ENCODE data around the gene ASXL1.

The ASXL1 gene

DNA sequence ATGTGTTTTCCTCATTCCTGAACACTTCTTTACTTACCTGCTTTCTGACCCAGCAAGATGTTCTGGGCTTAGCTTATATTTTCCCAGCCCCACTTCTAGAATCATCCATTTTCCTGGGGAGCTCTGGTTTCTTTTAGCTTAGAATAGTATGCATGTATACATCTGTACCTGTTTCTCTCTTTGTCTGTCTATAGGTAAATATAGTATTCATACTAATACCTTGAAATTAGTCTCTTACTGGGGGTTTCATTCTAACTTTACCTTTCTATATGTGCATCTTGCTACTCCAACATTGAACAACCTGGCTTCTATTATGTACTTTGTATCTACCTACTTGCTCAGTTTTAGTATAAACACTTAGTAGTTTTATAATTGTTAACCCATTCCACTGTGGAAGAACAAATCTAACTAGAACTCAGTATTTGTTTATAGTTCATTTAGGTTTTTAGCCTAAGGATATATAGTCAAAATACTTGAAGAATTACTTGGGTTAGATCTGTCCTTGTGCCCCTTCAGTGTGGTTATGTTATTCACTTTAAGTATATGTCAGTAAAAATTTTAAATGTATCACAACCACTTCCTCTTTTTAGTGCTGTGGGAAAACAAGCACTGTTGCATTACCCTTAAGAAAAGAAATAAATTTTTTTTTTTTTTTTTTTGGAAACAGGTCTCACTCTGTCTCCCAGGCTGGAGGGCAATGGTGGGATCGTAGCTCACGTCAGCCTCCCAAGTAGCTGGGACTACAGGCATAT is 54.0 kb downstream of the ASXL1 start:
- DNase-seq, result no peak

DNA sequence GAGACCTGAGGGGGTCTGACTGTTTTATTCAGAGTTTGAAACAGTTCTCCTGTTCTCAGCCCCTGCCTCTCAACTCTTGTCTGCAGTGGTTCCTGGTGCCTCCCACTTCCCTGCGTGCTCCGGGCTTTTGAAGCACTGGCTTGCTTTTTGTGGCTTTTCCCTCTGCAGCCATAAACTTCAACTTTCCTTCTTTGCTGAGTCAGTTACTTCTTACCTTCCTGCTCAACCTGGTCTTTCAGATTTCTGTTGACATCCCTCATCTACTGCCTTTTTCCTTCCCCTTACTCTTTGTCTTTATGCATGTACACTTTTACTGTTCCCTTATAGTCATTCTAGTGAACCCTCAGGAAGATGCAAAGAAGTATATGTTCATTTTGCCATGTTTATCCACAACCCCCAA is 57.4 kb downstream of the ASXL1 start:
- DNase-seq, result no peak

DNA sequence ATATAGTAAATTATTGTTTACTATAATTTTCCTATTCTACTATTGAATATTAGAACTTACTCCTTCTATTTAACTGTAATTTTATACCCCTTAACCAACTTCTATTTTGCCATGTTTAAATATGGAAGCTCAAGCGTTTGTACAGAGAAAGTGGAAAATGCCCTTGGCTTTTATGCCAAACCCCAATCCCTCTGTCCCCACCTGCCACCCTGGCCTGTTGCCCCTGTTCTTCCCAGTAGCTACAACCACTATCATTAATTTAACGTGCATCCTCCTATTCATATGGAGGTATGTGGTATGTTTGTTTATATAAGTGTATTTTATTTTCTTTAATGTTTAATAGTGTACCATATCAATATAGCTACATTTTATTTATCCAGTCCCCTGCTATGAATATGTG is 58.1 kb downstream of the ASXL1 start:
- DNase-seq, result no peak

DNA sequence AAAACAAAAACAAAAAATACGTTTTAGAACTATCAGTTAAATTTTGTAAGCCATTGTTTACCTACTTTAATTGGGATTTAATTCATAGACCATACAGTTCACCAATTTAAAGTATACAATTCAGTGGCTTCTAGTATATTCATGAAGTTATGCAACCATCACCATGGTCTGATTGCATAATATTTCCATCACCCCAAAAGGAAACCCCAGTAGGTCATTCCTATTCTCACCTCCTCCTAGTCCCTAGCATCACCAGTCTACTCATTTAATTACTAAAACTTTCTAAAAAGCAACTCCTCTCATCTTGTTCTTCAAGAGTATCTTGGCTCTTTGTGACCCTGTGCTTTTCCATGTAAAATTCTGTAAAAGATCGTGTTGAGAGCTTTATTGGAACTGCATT is 60.2 kb downstream of the ASXL1 start:
- no peak for DNase-seq

DNA sequence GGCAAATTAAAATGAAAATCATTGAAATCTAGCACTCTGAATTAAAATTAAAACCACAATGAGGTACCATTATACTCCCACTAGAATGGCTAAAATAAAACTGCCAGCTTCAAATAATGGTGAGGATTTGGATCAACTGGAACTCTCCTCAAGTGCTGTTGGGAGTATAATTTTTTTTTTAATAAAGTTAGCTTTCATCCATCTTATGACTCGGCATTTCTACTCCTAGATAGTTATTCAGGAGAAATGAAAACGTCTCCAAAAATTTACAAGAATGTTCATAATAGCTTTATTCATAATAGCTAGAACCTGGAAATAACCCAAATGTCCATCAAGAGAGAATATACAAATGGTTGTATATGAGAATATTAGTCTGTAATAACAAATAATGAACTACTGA is 63.2 kb downstream of the ASXL1 start:
- DNase-seq, result no peak

DNA sequence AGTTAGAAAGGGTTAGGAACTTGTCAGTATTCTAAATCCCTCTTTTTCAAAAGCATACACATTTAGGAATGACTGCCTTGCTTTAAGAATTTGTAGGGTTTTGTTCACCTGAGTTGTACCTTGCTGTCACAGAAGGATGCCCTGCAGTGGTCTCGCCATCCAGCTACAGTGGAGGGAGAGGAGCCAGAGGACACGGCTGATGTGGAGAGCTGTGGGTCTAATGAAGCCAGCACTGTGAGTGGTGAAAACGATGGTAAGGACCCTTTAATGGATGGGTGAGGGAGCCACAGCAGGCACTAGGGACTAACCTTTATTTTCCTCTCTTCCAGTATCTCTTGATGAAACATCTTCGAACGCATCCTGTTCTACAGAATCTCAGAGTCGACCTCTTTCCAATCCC is 69.9 kb downstream of the ASXL1 start:
- no peak for DNase-seq

DNA sequence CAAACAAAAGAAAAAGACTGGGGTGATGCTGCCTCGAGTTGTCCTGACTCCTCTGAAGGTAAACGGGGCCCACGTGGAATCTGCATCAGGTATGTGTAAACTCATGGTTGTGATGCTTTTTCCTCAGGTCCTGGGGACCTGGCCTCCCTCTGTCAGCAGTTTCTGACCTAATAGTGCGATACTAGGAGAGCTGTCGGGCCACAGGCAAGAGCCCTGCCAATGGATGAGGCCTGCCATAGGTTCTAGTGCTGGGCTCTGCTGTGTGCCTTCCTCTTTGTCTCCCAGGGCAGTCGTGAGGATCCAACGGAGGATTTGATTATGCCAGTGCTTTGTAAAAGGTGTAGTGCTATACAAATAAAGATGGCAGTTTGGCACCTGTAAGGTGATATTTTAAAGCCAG is 71.2 kb downstream of the ASXL1 start:
- no peak for DNase-seq

DNA sequence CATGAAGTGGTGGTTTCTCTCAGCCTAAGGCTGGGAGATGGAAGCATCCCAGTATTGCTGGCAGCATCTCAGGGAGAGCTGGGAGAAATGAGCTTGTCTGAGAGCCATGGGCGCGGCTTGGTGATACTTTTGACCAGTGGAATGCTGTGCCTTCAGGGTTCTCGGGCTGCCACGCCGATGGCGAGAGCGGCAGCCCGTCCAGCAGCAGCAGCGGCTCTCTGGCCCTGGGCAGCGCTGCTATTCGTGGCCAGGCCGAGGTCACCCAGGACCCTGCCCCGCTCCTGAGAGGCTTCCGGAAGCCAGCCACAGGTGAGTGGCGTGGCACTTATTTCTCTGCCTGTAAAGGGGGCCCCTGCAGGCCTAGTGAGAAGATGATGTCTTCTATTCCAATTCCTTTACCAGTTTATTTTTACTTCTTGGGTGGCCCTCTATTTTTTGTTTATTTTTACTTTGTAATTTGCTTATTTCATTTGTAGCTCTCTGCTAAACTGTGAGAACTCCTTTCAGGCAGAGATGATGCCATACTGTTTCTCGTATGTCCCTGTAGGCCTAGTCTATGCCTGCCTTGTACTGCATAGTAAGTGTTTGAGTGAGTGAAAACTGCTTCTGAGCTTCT is 71.7 kb downstream of the ASXL1 start:
- no peak for DNase-seq

DNA sequence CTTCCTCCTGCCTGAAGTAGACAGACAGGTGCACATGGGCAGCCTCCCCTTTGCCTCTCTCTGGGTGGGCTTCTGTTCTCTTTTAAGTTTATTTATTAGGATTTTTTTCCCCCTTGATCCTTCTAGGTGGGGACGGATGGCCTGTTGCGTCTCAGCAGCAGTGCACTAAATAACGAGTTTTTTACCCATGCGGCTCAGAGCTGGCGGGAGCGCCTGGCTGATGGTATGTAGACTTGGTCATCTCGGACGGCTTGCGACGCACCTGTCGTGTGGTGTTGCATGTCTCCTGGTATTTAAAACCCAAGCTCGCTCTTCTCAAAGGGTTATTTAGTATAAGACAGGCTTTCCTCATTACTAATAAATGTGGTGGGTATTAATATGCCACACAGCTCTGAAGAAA is 73.3 kb downstream of the ASXL1 start:
- no peak for DNase-seq

DNA sequence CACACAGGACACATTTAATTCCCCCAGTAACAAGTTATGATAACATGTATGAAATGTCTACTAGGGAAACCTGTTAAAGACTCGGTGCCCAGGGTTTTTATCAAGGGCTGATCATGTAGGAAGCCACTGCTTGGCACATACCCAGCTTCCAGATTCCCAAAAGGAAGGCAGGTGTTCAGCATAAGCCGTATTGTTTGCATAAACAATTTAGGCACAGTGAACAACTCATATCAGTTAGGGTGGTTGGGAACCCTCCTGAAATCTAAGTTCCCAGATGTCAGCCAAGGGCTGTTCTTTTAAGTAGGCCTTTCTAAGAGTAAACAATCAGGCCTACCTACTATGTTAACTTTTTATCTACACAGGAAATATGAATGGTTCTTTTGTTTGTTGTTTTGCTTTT is 74.1 kb downstream of the ASXL1 start:
- no peak for DNase-seq

DNA sequence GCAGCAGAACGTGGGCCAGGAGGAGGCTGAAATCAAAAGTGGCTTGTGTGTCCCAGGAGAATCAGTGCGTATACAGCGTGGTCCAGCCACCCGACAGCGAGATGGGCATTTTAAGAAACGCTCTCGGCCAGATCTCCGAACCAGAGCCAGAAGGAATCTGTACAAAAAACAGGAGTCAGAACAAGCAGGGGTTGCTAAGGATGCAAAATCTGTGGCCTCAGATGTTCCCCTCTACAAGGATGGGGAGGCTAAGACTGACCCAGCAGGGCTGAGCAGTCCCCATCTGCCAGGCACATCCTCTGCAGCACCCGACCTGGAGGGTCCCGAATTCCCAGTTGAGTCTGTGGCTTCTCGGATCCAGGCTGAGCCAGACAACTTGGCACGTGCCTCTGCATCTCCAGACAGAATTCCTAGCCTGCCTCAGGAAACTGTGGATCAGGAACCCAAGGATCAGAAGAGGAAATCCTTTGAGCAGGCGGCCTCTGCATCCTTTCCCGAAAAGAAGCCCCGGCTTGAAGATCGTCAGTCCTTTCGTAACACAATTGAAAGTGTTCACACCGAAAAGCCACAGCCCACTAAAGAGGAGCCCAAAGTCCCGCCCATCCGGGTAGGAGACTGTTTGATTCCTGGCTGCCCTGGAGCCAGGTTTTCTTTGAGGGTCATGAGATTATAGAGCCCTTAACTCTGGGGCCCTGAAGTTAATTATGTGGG is 75.3 kb downstream of the ASXL1 start:
- no peak for DNase-seq

DNA sequence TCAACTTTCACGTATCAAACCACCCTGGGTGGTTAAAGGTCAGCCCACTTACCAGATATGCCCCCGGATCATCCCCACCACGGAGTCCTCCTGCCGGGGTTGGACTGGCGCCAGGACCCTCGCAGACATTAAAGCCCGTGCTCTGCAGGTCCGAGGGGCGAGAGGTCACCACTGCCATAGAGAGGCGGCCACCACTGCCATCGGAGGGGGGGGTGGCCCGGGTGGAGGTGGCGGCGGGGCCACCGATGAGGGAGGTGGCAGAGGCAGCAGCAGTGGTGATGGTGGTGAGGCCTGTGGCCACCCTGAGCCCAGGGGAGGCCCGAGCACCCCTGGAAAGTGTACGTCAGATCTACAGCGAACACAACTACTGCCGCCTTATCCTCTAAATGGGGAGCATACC is 76.3 kb downstream of the ASXL1 start:
- DNase-seq, result no peak

DNA sequence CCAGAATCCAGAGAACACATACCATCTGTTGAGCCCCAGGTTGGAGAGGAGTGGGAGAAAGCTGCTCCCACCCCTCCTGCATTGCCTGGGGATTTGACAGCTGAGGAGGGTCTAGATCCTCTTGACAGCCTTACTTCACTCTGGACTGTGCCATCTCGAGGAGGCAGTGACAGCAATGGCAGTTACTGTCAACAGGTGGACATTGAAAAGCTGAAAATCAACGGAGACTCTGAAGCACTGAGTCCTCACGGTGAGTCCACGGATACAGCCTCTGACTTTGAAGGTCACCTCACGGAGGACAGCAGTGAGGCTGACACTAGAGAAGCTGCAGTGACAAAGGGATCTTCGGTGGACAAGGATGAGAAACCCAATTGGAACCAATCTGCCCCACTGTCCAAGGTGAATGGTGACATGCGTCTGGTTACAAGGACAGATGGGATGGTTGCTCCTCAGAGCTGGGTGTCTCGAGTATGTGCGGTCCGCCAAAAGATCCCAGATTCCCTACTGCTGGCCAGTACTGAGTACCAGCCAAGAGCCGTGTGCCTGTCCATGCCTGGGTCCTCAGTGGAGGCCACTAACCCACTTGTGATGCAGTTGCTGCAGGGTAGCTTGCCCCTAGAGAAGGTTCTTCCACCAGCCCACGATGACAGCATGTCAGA is 77.4 kb downstream of the ASXL1 start:
- no peak for DNase-seq

DNA sequence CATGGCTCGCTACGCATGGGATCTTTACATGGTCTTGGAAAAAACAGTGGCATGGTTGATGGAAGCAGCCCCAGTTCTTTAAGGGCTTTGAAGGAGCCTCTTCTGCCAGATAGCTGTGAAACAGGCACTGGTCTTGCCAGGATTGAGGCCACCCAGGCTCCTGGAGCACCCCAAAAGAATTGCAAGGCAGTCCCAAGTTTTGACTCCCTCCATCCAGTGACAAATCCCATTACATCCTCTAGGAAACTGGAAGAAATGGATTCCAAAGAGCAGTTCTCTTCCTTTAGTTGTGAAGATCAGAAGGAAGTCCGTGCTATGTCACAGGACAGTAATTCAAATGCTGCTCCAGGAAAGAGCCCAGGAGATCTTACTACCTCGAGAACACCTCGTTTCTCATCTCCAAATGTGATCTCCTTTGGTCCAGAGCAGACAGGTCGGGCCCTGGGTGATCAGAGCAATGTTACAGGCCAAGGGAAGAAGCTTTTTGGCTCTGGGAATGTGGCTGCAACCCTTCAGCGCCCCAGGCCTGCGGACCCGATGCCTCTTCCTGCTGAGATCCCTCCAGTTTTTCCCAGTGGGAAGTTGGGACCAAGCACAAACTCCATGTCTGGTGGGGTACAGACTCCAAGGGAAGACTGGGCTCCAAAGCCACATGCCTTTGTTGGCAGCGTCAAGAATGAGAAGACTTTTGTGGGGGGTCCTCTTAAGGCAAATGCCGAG is 78.2 kb downstream of the ASXL1 start:
- DNase-seq, result no peak

DNA sequence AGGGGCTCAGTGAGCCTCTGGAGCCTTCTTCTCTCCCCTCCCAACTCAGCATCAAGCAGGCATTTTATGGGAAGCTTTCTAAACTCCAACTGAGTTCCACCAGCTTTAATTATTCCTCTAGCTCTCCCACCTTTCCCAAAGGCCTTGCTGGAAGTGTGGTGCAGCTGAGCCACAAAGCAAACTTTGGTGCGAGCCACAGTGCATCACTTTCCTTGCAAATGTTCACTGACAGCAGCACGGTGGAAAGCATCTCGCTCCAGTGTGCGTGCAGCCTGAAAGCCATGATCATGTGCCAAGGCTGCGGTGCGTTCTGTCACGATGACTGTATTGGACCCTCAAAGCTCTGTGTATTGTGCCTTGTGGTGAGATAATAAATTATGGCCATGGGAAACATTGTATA is 78.8 kb downstream of the ASXL1 start:
- no peak for DNase-seq

DNA sequence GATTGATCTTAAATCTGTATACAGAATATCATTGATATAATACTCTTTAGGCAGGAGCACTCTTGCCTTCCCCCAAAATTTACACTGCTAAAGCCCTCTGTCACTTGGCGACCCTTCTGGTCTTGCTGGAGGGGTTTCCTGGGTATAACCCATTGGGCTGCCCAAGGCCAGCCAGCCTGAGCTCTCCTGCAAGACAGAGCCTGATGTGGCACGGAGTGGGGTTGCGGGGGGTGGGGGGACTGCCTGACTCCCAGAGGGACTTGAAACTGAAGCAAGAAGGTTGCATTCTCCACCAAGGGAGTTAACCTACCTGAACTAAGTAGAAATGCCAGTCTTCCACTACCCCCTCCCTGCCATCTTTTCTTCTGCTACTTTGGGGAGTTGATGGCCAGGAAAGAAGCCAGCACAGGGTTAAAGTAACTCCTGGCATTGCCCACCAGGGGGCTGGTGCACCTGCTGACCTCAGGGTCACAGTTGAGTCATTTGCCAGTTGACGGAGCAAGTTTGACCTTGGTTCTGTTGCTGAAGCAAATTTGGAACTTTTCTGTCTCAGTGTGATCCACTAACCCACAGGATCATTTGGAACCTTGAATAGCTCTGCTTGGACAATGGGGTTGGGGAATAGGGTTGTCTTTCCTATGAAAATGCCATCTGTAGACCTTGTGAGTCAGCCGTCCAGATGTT is 79.4 kb downstream of the ASXL1 start:
- no peak for DNase-seq

DNA sequence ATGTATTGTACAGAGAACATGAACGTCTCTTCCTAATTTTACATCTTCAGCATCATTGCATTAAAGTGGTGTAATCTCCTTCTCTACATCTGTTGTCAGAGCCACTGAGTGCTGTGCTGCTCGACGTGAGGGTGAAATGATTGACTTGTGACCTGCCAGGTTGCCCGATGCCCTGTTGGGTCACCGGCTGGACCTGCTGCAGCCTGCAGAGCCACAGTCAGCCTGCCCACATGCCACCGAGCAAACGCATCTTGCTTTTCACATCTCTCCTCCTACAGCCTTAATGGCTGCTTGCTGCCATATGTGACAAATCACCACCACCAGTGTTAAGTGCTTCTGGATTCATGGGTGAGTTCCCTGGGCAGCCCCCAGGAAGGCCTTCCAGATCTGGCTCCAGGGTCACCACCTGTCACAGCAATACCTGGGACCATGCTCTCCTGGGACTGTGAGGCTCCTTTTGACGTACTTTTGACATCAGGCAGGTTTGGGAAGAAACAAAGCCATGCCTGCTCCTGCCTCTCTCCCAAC is 80.3 kb downstream of the ASXL1 start:
- no peak for DNase-seq

DNA sequence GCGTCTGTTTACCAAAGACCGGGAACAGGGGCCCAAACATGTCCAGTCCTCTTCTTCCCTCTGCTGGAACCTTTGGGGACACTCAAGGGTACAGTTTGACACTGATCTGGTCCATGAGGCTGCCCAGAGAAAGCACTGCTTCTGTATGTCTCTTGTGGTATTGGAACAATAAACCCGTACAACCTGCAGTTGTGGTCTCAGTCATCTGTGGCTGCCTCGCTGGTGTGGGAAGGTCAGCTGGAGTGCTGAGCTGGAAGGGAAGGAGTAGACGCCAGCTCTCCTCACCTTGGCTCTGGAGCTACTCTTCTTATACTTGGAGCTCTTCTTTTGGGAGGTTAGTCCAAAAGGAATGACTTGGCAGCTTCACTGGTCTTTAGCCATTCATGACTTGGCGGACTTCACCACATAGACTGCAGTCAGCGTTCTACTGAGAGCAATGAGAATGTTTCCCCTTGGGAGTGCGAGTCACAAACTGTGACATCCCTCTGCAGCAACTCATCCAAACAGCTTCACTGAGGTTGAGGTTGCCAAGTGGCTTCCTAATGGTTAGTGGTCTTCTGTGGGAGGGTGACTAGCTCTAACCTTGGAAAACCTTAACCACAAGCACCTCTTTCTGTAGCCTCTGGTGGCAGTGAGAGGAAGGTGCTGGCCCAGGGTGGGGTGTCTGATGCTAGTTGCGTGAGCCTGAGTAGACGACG is 81.2 kb downstream of the ASXL1 start:
- DNase-seq, result no peak

DNA sequence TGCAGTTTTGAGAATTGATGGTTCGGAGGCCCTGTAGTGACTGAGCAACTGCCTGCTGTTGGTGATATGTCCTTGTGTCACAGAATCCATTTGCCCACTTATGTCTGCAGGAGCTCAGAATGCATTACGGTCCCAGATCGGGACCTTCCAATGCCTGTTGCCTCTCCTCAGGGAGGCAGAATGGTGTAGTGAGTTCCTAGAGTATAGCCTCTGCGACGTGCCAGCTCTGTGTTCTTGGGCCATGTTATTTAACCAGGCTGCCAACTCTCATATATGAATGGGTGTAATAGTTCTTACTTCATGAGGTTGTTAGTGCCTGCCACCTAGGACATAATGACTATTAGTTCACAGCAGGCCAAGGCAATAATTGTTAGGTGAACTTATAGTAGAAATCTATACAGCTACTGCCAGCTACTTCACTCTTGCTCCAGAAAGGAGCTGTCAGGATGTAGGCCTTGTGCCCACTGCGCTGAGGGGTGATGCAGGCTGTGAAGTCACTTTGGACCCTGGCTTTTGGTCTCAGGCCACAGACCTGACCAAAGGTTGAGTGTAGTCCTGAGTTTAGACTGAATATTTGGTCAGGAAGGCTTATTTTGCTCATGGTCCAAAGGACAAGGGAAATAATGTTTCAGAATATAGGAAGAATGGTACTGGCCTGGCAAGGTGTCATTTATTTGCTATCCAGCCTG is 82.1 kb downstream of the ASXL1 start:
- no peak for DNase-seq

DNA sequence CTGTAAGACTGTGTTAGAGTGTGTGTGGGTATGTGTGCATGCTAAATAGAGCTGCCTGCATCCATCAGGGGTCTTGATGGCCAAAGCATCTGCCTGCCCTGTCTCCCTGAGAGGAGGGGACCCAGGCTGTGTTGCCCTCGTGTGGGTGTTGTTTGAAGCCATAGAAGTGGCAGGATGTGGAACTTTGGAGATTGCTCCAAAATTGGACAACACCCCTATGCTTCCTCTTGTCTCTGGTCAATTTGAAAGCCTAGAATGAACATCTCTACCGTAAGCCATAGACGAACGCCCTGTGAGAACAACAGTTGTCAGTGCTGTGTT is 82.6 kb downstream of the ASXL1 start:
- no peak for DNase-seq

DNA sequence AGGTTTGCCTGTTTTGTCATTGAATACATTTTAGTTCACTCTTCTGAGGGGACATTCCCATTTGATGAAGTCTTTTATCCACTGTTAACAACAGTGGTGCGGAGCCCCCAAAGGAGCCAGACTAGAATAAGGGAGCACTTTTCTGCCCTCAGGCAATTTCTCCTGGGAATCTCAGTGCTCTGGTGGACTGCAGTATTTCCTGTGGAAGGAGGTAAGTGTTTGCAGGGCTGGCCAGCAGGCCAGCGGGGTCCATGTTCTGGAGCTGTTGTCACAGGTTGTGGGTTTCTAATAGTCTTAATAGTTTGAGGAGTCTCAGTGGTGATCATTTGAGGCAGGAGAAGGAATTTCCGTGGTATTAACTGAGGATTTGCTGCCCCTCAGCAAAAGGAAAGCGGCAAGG is 83.5 kb downstream of the ASXL1 start:
- no peak for DNase-seq

All from NCI-H226 (cell line).